Measurements from ENCODE around the gene CD83.

- TF ChIP-seq CTCF (IDR thresholded peaks at IDR 0.05; ENCODE audit: insufficient read depth, low read depth, low read length) (no peak), EZH2 (IDR thresholded peaks at IDR 0.05; ENCODE audit: insufficient read depth, low read length) (no peak)
Observed at GRCh38 chr6:14092316-14092715, 25.3 kb upstream of the CD83 start.
